ENCODE data around the gene SSC5D. TPM values are rescaled to one million over a fixed set of nuclear protein-coding genes. Genes with fewer than 3 reads are reported as not detected.
A peak's percentile ranks its signal among the peaks of the same experiment; 100 is the strongest.

The SSC5D gene
- total RNA-seq, 1 experiment from 2014 or later = 1.0 TPM

GRCh38 chr19:55516878-55517620 lies 28.8 kb downstream of the SSC5D start:
- Histone ChIP-seq H3K79me2 (ENCODE audit: low read length) (no peaks in the 10 kb centered on the region), H4K20me1 (ENCODE audit: insufficient read depth, low read depth, low read length) (no peaks in the 10 kb centered on the region), H3K27ac (ENCODE audit: low read length) (no peak overlapping the region), H3K9me3 (ENCODE audit: low read length) (no peaks in the 10 kb centered on the region), H3K36me3 (ENCODE audit: insufficient read depth, low read length) (no peaks in the 10 kb centered on the region), H3K27me3 (ENCODE audit: low read length) (no peaks in the 10 kb centered on the region), H3K4me1 (ENCODE audit: low read length) (peaks cover 9% of the 10 kb centered on the region), H2AFZ (ENCODE audit: low read length) (peak overlapping the region; percentile 91), H3K9ac (ENCODE audit: low read length) (peak overlapping the region; percentile 58), H3K4me2 (ENCODE audit: low read depth, low read length, poor library complexity, severe bottlenecking) (peak overlapping the region; percentile 66), H3K4me3 (ENCODE audit: low read length) (peak overlapping the region; percentile 60), H3K9me2 (replicated peaks; ENCODE audit: insufficient read depth, low read length) (no peaks in the 10 kb centered on the region)
- peak; percentile 98 for DNase-seq

GRCh38 chr19:55519451-55520311 lies 31.4 kb downstream of the SSC5D start:
- Histone ChIP-seq H2AFZ (ENCODE audit: low read length) (no peak overlapping the region), H3K4me2 (ENCODE audit: low read depth, low read length, poor library complexity, severe bottlenecking) (no peak overlapping the region), H3K27me3 (ENCODE audit: low read length) (no peaks in the 10 kb centered on the region), H3K9ac (ENCODE audit: low read length) (no peak overlapping the region), H4K20me1 (ENCODE audit: insufficient read depth, low read depth, low read length) (no peaks in the 10 kb centered on the region), H3K79me2 (ENCODE audit: low read length) (no peaks in the 10 kb centered on the region), H3K36me3 (ENCODE audit: insufficient read depth, low read length) (no peaks in the 10 kb centered on the region), H3K9me2 (replicated peaks; ENCODE audit: insufficient read depth, low read length) (no peaks in the 10 kb centered on the region), H3K9me3 (ENCODE audit: low read length) (no peaks in the 10 kb centered on the region), H3K4me3 (ENCODE audit: low read length) (no peak overlapping the region), H3K4me1 (ENCODE audit: low read length) (peaks cover 9% of the 10 kb centered on the region), H3K27ac (ENCODE audit: low read length) (no peak overlapping the region)
- no peak for DNase-seq

GRCh38 chr19:55520691-55521292 lies 32.6 kb downstream of the SSC5D start:
- Histone ChIP-seq H3K4me2 (ENCODE audit: low read depth, low read length, poor library complexity, severe bottlenecking) (no peak overlapping the region), H3K9ac (ENCODE audit: low read length) (no peak overlapping the region), H3K4me1 (ENCODE audit: low read length) (peaks cover 9% of the 10 kb centered on the region), H3K79me2 (ENCODE audit: low read length) (no peaks in the 10 kb centered on the region), H3K9me2 (replicated peaks; ENCODE audit: insufficient read depth, low read length) (no peaks in the 10 kb centered on the region), H3K27me3 (ENCODE audit: low read length) (no peaks in the 10 kb centered on the region), H4K20me1 (ENCODE audit: insufficient read depth, low read depth, low read length) (no peaks in the 10 kb centered on the region), H2AFZ (ENCODE audit: low read length) (no peak overlapping the region), H3K4me3 (ENCODE audit: low read length) (no peak overlapping the region), H3K36me3 (ENCODE audit: insufficient read depth, low read length) (no peaks in the 10 kb centered on the region), H3K9me3 (ENCODE audit: low read length) (no peaks in the 10 kb centered on the region), H3K27ac (ENCODE audit: low read length) (no peak overlapping the region)
- no peak for DNase-seq

- Histone ChIP-seq H3K27ac (ENCODE audit: low read length) (no peak overlapping the region), H3K9ac (ENCODE audit: low read length) (no peak overlapping the region), H3K9me3 (ENCODE audit: low read length) (peaks cover 6% of the 10 kb centered on the region; the same call in 1 of the 2 replicates), H3K36me3 (ENCODE audit: insufficient read depth, low read length) (no peaks in the 10 kb centered on the region), H3K4me3 (ENCODE audit: low read length) (no peak overlapping the region), H4K20me1 (ENCODE audit: insufficient read depth, low read depth, low read length) (no peaks in the 10 kb centered on the region), H3K9me2 (replicated peaks; ENCODE audit: insufficient read depth, low read length) (no peaks in the 10 kb centered on the region), H3K4me2 (ENCODE audit: low read depth, low read length, poor library complexity, severe bottlenecking) (no peak overlapping the region), H3K27me3 (ENCODE audit: low read length) (no peaks in the 10 kb centered on the region), H3K4me1 (ENCODE audit: low read length) (no peaks in the 10 kb centered on the region), H3K79me2 (ENCODE audit: low read length) (no peaks in the 10 kb centered on the region), H2AFZ (ENCODE audit: low read length) (no peak overlapping the region)
- DNase-seq = no peak
These were observed 37.3 kb downstream of the SSC5D start for GRCh38 chr19:55525289-55526101.

GRCh38 chr19:55526216-55527196 lies 38.3 kb downstream of the SSC5D start:
- Histone ChIP-seq H3K27me3 (ENCODE audit: low read length) (no peaks in the 10 kb centered on the region), H3K36me3 (ENCODE audit: insufficient read depth, low read length) (no peaks in the 10 kb centered on the region), H3K9ac (ENCODE audit: low read length) (no peak overlapping the region), H3K4me2 (ENCODE audit: low read depth, low read length, poor library complexity, severe bottlenecking) (no peak overlapping the region), H3K27ac (ENCODE audit: low read length) (no peak overlapping the region), H4K20me1 (ENCODE audit: insufficient read depth, low read depth, low read length) (no peaks in the 10 kb centered on the region), H3K9me2 (replicated peaks; ENCODE audit: insufficient read depth, low read length) (no peaks in the 10 kb centered on the region), H3K4me1 (ENCODE audit: low read length) (no peaks in the 10 kb centered on the region), H3K4me3 (ENCODE audit: low read length) (no peak overlapping the region), H2AFZ (ENCODE audit: low read length) (no peak overlapping the region), H3K79me2 (ENCODE audit: low read length) (no peaks in the 10 kb centered on the region), H3K9me3 (ENCODE audit: low read length) (peaks cover 6% of the 10 kb centered on the region; the same call in 1 of the 2 replicates)
- DNase-seq = no peak

- peaks cover 6% of the 10 kb centered on the region; the same call in 1 of the 2 replicates for H3K9me3 ChIP-seq (ENCODE audit: low read length)
- no peaks in the 10 kb centered on the region for H3K4me1 ChIP-seq (ENCODE audit: low read length)
- H2AFZ ChIP-seq (ENCODE audit: low read length) = no peak overlapping the region
- H3K27me3 ChIP-seq (ENCODE audit: low read length) = no peaks in the 10 kb centered on the region
- H3K4me3 ChIP-seq (ENCODE audit: low read length) = no peak overlapping the region
- no peaks in the 10 kb centered on the region for H3K36me3 ChIP-seq (ENCODE audit: insufficient read depth, low read length)
- H3K9ac ChIP-seq (ENCODE audit: low read length) = no peak overlapping the region
- no peak overlapping the region for H3K27ac ChIP-seq (ENCODE audit: low read length)
- no peak overlapping the region for H3K4me2 ChIP-seq (ENCODE audit: low read depth, low read length, poor library complexity, severe bottlenecking)
- H4K20me1 ChIP-seq (ENCODE audit: insufficient read depth, low read depth, low read length) = no peaks in the 10 kb centered on the region
- H3K79me2 ChIP-seq (ENCODE audit: low read length) = no peaks in the 10 kb centered on the region
- DNase-seq = no peak
- no peaks in the 10 kb centered on the region for H3K9me2 ChIP-seq (replicated peaks; ENCODE audit: insufficient read depth, low read length)
These were observed 39.2 kb downstream of the SSC5D start for GRCh38 chr19:55527197-55528029.
